ENCODE data around the gene MEN1.

Gene MEN1

DNA sequence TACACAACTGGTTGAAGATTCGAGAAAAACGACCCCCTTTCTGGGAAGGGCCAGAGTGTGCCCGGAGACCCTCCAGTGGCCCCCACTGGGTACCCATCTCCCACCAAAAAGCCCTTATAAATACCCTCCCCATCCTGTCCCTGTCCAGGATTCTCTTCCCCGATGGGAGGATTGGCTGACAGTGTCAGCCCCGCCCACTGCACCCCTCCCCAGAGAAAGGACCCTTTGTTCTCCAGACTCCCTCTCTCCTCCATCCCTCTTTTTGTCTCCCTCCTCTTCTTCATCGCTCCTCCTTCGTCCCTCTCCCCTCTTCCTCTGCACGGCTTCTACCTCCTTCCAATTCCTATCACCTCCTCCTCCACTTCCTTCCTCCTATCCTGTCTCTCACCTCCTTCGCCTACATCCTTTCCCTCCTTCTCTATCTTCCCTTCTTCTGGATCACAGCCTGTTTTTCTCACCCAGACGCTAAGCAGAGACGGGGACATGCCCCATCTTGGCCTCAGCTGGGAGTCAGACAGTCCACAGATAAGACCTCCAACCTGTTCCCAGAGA, 13.3 kb upstream of the MEN1 start:
- H3K4me3 ChIP-seq (ENCODE audit: low read depth, low read length): no peak overlapping the region
- H3K27ac ChIP-seq (ENCODE audit: extremely low read depth, low read depth, low read length): no peak overlapping the region
- ChIA-PET CTCF (no interaction called here), POLR2A (no interaction called here)
- TF ChIP-seq ZNF654 (tag by site-specific recombination; IDR thresholded peaks at IDR 0.05; ENCODE audit: low read depth) (no peak), ZNF394 (tag by site-specific recombination; IDR thresholded peaks at IDR 0.05; ENCODE audit: borderline replicate concordance) (no peak), PRDM1 (tag by site-specific recombination; IDR thresholded peaks at IDR 0.05) (0 out of 2 replicates have a peak, but pooled peaks have one; percentile 24), ZSCAN16 (tag by site-specific recombination; IDR thresholded peaks at IDR 0.05) (no peak), EGR2 (tag by site-specific recombination; IDR thresholded peaks at IDR 0.05; ENCODE audit: low read depth) (peak; percentile 73; the same call in 1 of the 2 replicates), ZNF585B (tag by site-specific recombination; IDR thresholded peaks at IDR 0.05) (no peak), ZNF768 (tag by site-specific recombination; IDR thresholded peaks at IDR 0.05) (no peak), ZNF366 (tag by site-specific recombination; conservative IDR thresholded peaks at IDR 0.05) (peak; percentile 61)
- TF ChIP-seq, protein P1, sequence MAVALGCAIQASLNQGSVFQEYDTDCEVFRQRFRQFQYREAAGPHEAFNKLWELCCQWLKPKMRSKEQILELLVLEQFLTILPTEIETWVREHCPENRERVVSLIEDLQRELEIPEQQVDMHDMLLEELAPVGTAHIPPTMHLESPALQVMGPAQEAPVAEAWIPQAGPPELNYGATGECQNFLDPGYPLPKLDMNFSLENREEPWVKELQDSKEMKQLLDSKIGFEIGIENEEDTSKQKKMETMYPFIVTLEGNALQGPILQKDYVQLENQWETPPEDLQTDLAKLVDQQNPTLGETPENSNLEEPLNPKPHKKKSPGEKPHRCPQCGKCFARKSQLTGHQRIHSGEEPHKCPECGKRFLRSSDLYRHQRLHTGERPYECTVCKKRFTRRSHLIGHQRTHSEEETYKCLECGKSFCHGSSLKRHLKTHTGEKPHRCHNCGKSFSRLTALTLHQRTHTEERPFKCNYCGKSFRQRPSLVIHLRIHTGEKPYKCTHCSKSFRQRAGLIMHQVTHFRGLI (tag by site-specific recombination; IDR thresholded peaks at IDR 0.05): no peak
- TF ChIP-seq, protein P2, sequence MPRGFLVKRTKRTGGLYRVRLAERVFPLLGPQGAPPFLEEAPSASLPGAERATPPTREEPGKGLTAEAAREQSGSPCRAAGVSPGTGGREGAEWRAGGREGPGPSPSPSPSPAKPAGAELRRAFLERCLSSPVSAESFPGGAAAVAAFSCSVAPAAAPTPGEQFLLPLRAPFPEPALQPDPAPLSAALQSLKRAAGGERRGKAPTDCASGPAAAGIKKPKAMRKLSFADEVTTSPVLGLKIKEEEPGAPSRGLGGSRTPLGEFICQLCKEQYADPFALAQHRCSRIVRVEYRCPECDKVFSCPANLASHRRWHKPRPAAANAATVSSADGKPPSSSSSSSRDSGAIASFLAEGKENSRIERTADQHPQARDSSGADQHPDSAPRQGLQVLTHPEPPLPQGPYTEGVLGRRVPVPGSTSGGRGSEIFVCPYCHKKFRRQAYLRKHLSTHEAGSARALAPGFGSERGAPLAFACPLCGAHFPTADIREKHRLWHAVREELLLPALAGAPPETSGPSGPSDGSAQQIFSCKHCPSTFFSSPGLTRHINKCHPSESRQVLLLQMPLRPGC (tag by site-specific recombination; IDR thresholded peaks at IDR 0.05): no peak
- H3K36me3 ChIP-seq (ENCODE audit: control insufficient read depth in 2 of 2, insufficient read depth in 1 of 2, low read length in 2 of 2): no peaks in the 10 kb centered on the region; a peak in 1 of 3 replicates
- H3K4me1 ChIP-seq (ENCODE audit: control insufficient read depth, insufficient read depth, low read length): no peaks in the 10 kb centered on the region
- H3K9me3 ChIP-seq (ENCODE audit: control insufficient read depth, insufficient read depth, low read depth, low read length): no peaks in the 10 kb centered on the region

DNA sequence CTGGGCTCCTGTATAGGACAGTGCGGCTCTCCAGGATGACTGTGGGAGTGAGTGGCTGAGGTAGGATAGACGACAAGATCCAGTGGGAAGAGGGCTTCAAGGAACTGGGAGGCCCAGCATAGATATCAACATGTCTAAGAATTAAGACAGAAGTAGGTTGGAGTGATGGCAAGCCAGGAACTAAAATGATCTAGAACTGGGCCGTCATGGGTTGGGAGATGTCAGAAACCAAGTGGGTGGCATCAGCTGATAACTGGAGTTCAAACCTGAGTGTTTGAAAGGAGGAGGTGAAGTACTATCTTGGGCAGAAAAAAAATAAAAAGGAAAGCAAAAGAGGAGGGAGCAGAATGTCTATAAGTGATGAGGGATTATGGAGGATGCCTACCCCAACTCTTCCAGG, 7.1 kb upstream of the MEN1 start:
- POLR2A ChIA-PET: interaction anchor here (0.7 kb wide), 1 partner anchor 11 kb away, joined by 4 read pairs; no protein-coding TSS in a partner anchor
- CTCF ChIA-PET: interaction anchor here (0.7 kb wide), 1 partner anchor 8 kb away, joined by 4 read pairs; no protein-coding TSS in a partner anchor
- H3K27ac ChIP-seq (ENCODE audit: extremely low read depth, low read depth, low read length): no peak overlapping the region
- TF ChIP-seq GLI2 (tag by site-specific recombination; IDR thresholded peaks at IDR 0.05; ENCODE audit: borderline replicate concordance, low read depth) (no peak), KLF16 (tag by site-specific recombination; IDR thresholded peaks at IDR 0.05) (no peak), ZNF596 (tag by site-specific recombination; IDR thresholded peaks at IDR 0.05) (no peak), ZNF112 (tag by site-specific recombination; IDR thresholded peaks at IDR 0.05) (no peak), ZBTB17 (tag by site-specific recombination; IDR thresholded peaks at IDR 0.05) (no peak), ZNF138 (tag by site-specific recombination; IDR thresholded peaks at IDR 0.05; ENCODE audit: borderline replicate concordance) (no peak), FEZF1 (tag by site-specific recombination; IDR thresholded peaks at IDR 0.05) (no peak), ZNF292 (tag by site-specific recombination; IDR thresholded peaks at IDR 0.05; ENCODE audit: borderline replicate concordance, low read depth) (no peak), ZSCAN30 (tag by site-specific recombination; IDR thresholded peaks at IDR 0.05) (no peak), ZFP69B (tag by site-specific recombination; IDR thresholded peaks at IDR 0.05) (no peak), SCRT1 (tag by site-specific recombination; IDR thresholded peaks at IDR 0.05; ENCODE audit: borderline replicate concordance) (no peak), ZNF266 (tag by site-specific recombination; IDR thresholded peaks at IDR 0.05; ENCODE audit: low read depth) (no peak)
- TF ChIP-seq, protein P3, sequence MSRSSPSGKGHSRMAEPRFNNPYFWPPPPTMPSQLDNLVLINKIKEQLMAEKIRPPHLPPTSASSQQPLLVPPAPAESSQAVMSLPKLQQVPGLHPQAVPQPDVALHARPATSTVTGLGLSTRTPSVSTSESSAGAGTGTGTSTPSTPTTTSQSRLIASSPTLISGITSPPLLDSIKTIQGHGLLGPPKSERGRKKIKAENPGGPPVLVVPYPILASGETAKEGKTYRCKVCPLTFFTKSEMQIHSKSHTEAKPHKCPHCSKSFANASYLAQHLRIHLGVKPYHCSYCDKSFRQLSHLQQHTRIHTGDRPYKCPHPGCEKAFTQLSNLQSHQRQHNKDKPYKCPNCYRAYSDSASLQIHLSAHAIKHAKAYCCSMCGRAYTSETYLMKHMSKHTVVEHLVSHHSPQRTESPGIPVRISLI (tag by site-specific recombination; IDR thresholded peaks at IDR 0.05): no peak
- TF ChIP-seq, protein P4, sequence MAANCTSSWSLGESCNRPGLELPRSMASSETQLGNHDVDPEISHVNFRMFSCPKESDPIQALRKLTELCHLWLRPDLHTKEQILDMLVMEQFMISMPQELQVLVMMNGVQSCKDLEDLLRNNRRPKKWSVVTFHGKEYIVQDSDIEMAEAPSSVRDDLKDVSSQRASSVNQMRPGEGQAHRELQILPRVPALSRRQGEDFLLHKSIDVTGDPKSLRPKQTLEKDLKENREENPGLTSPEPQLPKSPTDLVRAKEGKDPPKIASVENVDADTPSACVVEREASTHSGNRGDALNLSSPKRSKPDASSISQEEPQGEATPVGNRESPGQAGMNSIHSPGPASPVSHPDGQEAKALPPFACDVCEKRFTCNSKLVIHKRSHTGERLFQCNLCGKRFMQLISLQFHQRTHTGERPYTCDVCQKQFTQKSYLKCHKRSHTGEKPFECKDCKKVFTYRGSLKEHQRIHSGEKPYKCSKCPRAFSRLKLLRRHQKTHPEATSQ (tag by site-specific recombination; IDR thresholded peaks at IDR 0.05): no peak
- TF ChIP-seq, protein P5, sequence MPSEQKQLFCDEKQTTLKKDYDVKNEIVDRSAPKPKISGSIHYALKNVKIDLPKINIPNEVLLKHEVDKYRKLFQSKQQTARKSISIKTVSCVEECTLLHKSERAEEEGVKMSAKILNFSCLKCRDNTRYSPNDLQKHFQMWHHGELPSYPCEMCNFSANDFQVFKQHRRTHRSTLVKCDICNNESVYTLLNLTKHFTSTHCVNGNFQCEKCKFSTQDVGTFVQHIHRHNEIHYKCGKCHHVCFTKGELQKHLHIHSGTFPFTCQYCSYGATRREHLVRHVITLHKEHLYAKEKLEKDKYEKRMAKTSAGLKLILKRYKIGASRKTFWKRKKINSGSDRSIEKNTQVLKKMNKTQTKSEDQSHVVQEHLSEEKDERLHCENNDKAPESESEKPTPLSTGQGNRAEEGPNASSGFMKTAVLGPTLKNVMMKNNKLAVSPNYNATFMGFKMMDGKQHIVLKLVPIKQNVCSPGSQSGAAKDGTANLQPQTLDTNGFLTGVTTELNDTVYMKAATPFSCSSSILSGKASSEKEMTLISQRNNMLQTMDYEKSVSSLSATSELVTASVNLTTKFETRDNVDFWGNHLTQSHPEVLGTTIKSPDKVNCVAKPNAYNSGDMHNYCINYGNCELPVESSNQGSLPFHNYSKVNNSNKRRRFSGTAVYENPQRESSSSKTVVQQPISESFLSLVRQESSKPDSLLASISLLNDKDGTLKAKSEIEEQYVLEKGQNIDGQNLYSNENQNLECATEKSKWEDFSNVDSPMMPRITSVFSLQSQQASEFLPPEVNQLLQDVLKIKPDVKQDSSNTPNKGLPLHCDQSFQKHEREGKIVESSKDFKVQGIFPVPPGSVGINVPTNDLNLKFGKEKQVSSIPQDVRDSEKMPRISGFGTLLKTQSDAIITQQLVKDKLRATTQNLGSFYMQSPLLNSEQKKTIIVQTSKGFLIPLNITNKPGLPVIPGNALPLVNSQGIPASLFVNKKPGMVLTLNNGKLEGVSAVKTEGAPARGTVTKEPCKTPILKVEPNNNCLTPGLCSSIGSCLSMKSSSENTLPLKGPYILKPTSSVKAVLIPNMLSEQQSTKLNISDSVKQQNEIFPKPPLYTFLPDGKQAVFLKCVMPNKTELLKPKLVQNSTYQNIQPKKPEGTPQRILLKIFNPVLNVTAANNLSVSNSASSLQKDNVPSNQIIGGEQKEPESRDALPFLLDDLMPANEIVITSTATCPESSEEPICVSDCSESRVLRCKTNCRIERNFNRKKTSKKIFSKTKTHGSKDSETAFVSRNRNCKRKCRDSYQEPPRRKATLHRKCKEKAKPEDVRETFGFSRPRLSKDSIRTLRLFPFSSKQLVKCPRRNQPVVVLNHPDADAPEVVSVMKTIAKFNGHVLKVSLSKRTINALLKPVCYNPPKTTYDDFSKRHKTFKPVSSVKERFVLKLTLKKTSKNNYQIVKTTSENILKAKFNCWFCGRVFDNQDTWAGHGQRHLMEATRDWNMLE (tag by site-specific recombination; conservative IDR thresholded peaks at IDR 0.05; ENCODE audit: low read depth): no peak

More for the DNA sequence above, 7.1 kb upstream of the MEN1 start:
- H3K36me3 ChIP-seq (ENCODE audit: control insufficient read depth in 2 of 2, insufficient read depth in 1 of 2, low read length in 2 of 2): no peaks in the 10 kb centered on the region
- H3K4me3 ChIP-seq (ENCODE audit: low read depth, low read length): no peak overlapping the region
- no peaks in the 10 kb centered on the region for H3K4me1 ChIP-seq (ENCODE audit: control insufficient read depth, insufficient read depth, low read length)
- no peaks in the 10 kb centered on the region for H3K9me3 ChIP-seq (ENCODE audit: control insufficient read depth, insufficient read depth, low read depth, low read length)

Measured in HEK293 (cell line).